Mesenchymal stem cell (in vitro differentiated cells and primary cell): Measurements from ENCODE around the gene AGAP1.

Experiments used
- DNase-seq: peaks from one replicate; pipeline ENCODE4 v3.0.0-alpha.2; 2013
- H2AFZ ChIP-seq: one replicate; pipeline ENCODE4 v1.6.1; 2013; ENCODE audit warnings: low read depth, mild to moderate bottlenecking, control low read depth, inconsistent platforms, low read length, moderate library complexity
- H2AK5ac ChIP-seq: 2 replicates; pipeline ENCODE4 v1.6.1; 2013; ENCODE audit warnings: low read length, moderate library complexity, mild to moderate bottlenecking, inconsistent platforms; ENCODE audit not compliant: severe bottlenecking
- H2BK120ac ChIP-seq: one replicate; pipeline ENCODE4 v1.6.1; 2013; ENCODE audit warnings: low read depth, mild to moderate bottlenecking, inconsistent platforms, low read length, moderate library complexity
- H2BK12ac ChIP-seq, 2 experiments: one replicate each; pipeline ENCODE4 v1.6.1; 2013; ENCODE audit warnings: inconsistent platforms in 2 of 2, low read length in 2 of 2, mild to moderate bottlenecking in 2 of 2, moderate library complexity in 2 of 2, control low read depth in 1 of 2
- H2BK15ac ChIP-seq: one replicate; pipeline ENCODE4 v1.6.1; 2013; ENCODE audit warnings: mild to moderate bottlenecking, low read depth, inconsistent platforms; ENCODE audit not compliant: poor library complexity, severe bottlenecking
- H2BK5ac ChIP-seq: 2 replicates; pipeline ENCODE4 v1.6.1; 2013; ENCODE audit warnings: low read depth, mild to moderate bottlenecking, low read length, control low read depth, inconsistent platforms; ENCODE audit not compliant: poor library complexity, severe bottlenecking
- H3K14ac ChIP-seq, 2 experiments: one replicate each; pipeline ENCODE4 v1.6.1; 2013; ENCODE audit warnings: inconsistent platforms in 2 of 2, low read length in 2 of 2, control low read depth in 1 of 2, mild to moderate bottlenecking in 1 of 2, moderate library complexity in 1 of 2
- H3K18ac ChIP-seq, 2 experiments: one replicate each; pipeline ENCODE4 v1.6.1; 2013; ENCODE audit warnings: inconsistent platforms in 2 of 2, low read length in 2 of 2, control low read depth in 1 of 2, low read depth in 1 of 2, mild to moderate bottlenecking in 1 of 2
- H3K23ac ChIP-seq, 2 experiments: one replicate each; pipeline ENCODE4 v1.6.1; 2013; ENCODE audit warnings: inconsistent platforms in 2 of 2, low read length in 2 of 2, mild to moderate bottlenecking in 2 of 2, moderate library complexity in 2 of 2, control low read depth in 1 of 2
- H3K27ac ChIP-seq: 2 replicates; pipeline ENCODE4 v1.5.1; 2013; ENCODE audit warnings: mild to moderate bottlenecking, moderate library complexity, low read length, control low read depth, inconsistent platforms; ENCODE audit not compliant: poor library complexity, severe bottlenecking
- H3K27me3 ChIP-seq, 2 experiments: 2 replicates each; pipeline versions ENCODE4 v1.6.1 to v1.7.0; 2013; ENCODE audit warnings: low read length in 2 of 2, mild to moderate bottlenecking in 2 of 2, moderate library complexity in 2 of 2, control low read depth in 1 of 2, inconsistent platforms in 1 of 2; ENCODE audit not compliant: control insufficient read depth in 1 of 2, insufficient read depth in 1 of 2
- H3K36me3 ChIP-seq, 2 experiments: 2 replicates each; pipeline versions ENCODE4 v1.6.1 to v1.7.0; 2013; ENCODE audit warnings: low read length in 2 of 2, control low read depth in 1 of 2, inconsistent platforms in 1 of 2, low read depth in 1 of 2, mild to moderate bottlenecking in 1 of 2; ENCODE audit not compliant: insufficient read depth in 2 of 2, control insufficient read depth in 1 of 2
- H3K4ac ChIP-seq, 2 experiments: one replicate each; pipeline ENCODE4 v1.6.1; 2013; ENCODE audit warnings: inconsistent platforms in 2 of 2, low read length in 2 of 2, mild to moderate bottlenecking in 2 of 2, moderate library complexity in 2 of 2, control low read depth in 1 of 2, low read depth in 1 of 2
- H3K4me1 ChIP-seq: 2 replicates; pipeline ENCODE4 v1.6.1; 2013; ENCODE audit warnings: low read depth, low read length, control low read depth; ENCODE audit not compliant: control insufficient read depth, insufficient read depth
- H3K4me2 ChIP-seq: 2 replicates; pipeline ENCODE4 v1.6.1; 2013; ENCODE audit warnings: low read length, mild to moderate bottlenecking, inconsistent platforms; ENCODE audit not compliant: poor library complexity, severe bottlenecking
- H3K4me3 ChIP-seq, 2 experiments: 2 replicates each; pipeline versions ENCODE4 v1.5.1 to v1.7.0; 2013; ENCODE audit warnings: low read length in 2 of 2, mild to moderate bottlenecking in 2 of 2, control low read depth in 1 of 2, low read depth in 1 of 2; ENCODE audit not compliant: insufficient read depth in 1 of 2
- H3K79me1 ChIP-seq: replicated peaks from 2 replicates; pipeline ENCODE4 v1.6.1; 2013; ENCODE audit warnings: mild to moderate bottlenecking, control low read depth, low read length, inconsistent platforms; ENCODE audit not compliant: poor library complexity, severe bottlenecking
- H3K9ac ChIP-seq: 2 replicates; pipeline ENCODE4 v1.7.0; 2013; ENCODE audit warnings: mild to moderate bottlenecking, low read length, moderate library complexity
- H3K9me3 ChIP-seq: 2 replicates; pipeline ENCODE4 v1.7.0; 2013; ENCODE audit warnings: mild to moderate bottlenecking, low read length; ENCODE audit not compliant: control insufficient read depth
- H4K8ac ChIP-seq: one replicate; pipeline ENCODE4 v1.6.1; 2013; ENCODE audit warnings: inconsistent platforms, mild to moderate bottlenecking, low read length, moderate library complexity
- H4K91ac ChIP-seq: one replicate; pipeline ENCODE4 v1.6.1; 2013; ENCODE audit warnings: mild to moderate bottlenecking, low read length, inconsistent platforms
- WGBS: methylation state at CpG from one replicate; pipeline ENCODE4 v1.1.7; 2013; ENCODE audit warnings: mixed read lengths; 5-methylcytosine and 5-hydroxymethylcytosine counted together

Gene AGAP1

GRCh38 chr2:236113425-236113824, 619.6 kb downstream of the AGAP1 start:
- Histone ChIP-seq H3K18ac (no peak overlapping the region), H3K14ac (no peak overlapping the region), H2BK15ac (no peak overlapping the region), H3K4ac (no peak overlapping the region), H4K8ac (peak overlapping the region; percentile 51), H3K9ac (no peak overlapping the region), H3K23ac (no peak overlapping the region), H3K9me3 (no peaks in the 10 kb centered on the region), H3K4me1 (peaks cover 2% of the 10 kb centered on the region), H2BK5ac (no peak overlapping the region), H3K27ac (no peak overlapping the region), H3K36me3 (no peaks in the 10 kb centered on the region), H3K4me3 (no peak overlapping the region), H2BK120ac (no peak overlapping the region), H2AK5ac (no peak overlapping the region), H2BK12ac (no peak overlapping the region), H3K79me1 (peaks cover 2% of the 10 kb centered on the region), H4K91ac (no peak overlapping the region), H3K4me2 (no peak overlapping the region), H3K27me3 (no peaks in the 10 kb centered on the region), H2AFZ (no peak overlapping the region)
- DNase-seq: no peak
- WGBS: 94% methylated on average over 8 of the region's 8 CpGs

- Histone ChIP-seq H3K9me3 (no peaks in the 10 kb centered on the region), H4K8ac (no peak overlapping the region), H3K9ac (no peak overlapping the region), H3K4me2 (no peak overlapping the region), H3K18ac (no peak overlapping the region), H2BK5ac (no peak overlapping the region), H2BK12ac (no peak overlapping the region), H3K36me3 (no peaks in the 10 kb centered on the region), H3K4me3 (no peak overlapping the region), H3K4me1 (no peaks in the 10 kb centered on the region), H4K91ac (no peak overlapping the region), H3K27me3 (no peaks in the 10 kb centered on the region), H3K23ac (no peak overlapping the region), H3K14ac (no peak overlapping the region), H2BK15ac (no peak overlapping the region), H2AFZ (no peak overlapping the region), H3K27ac (no peak overlapping the region), H3K4ac (no peak overlapping the region), H2AK5ac (no peak overlapping the region), H3K79me1 (peaks cover 2% of the 10 kb centered on the region), H2BK120ac (no peak overlapping the region)
- no peak for DNase-seq
- 90% methylated on average over 13 of the region's 13 CpGs for WGBS
Observed at GRCh38 chr2:236113948-236114347, 620.1 kb downstream of the AGAP1 start.

GRCh38 chr2:236114959-236115358, 621.1 kb downstream of the AGAP1 start:
- Histone ChIP-seq H2BK15ac (no peak overlapping the region), H3K4me1 (no peaks in the 10 kb centered on the region), H3K14ac (no peak overlapping the region), H3K9ac (no peak overlapping the region), H3K9me3 (no peaks in the 10 kb centered on the region), H3K18ac (no peak overlapping the region), H3K27ac (no peak overlapping the region), H2BK12ac (no peak overlapping the region), H2AK5ac (no peak overlapping the region), H3K4me3 (no peak overlapping the region), H2BK120ac (no peak overlapping the region), H4K91ac (no peak overlapping the region), H3K79me1 (peaks cover 2% of the 10 kb centered on the region), H3K36me3 (no peaks in the 10 kb centered on the region), H4K8ac (no peak overlapping the region), H3K23ac (no peak overlapping the region), H2BK5ac (no peak overlapping the region), H2AFZ (no peak overlapping the region), H3K4me2 (no peak overlapping the region), H3K27me3 (no peaks in the 10 kb centered on the region), H3K4ac (no peak overlapping the region)
- DNase-seq: no peak
- 93% methylated on average over 15 of the region's 15 CpGs for WGBS

DNA sequence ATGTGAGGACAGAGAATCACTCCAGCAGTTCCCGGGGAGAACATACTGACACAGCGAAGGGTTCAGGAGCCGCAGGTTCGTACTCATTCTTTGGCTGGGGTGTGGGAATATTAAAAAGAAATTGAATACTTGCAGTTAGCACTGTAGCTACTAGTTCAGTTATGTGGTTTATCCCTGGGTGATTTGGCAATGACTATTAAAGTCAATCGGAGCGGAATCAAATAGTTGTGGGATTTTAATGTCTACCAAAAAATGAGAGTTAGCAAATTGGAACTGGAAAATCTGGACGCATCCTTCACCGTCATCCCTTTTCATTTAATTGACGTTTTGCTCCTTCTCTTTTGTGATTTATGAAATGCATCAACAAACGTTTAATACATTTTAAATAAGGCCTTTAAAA, 623.6 kb downstream of the AGAP1 start:
- DNase-seq: no peak
- no peak overlapping the region for H3K4me3 ChIP-seq
- no peaks in the 10 kb centered on the region for H3K9me3 ChIP-seq
- no peak overlapping the region for H2BK12ac ChIP-seq
- peaks cover 5% of the 10 kb centered on the region for H3K4me1 ChIP-seq
- H3K23ac ChIP-seq: no peak overlapping the region
- no peak overlapping the region for H2BK120ac ChIP-seq
- H3K4ac ChIP-seq: no peak overlapping the region
- H2BK5ac ChIP-seq: no peak overlapping the region
- H2BK15ac ChIP-seq: no peak overlapping the region
- no peak overlapping the region for H3K18ac ChIP-seq
- H2AK5ac ChIP-seq: no peak overlapping the region
- no peak overlapping the region for H3K9ac ChIP-seq
- no peaks in the 10 kb centered on the region for H3K27me3 ChIP-seq
- 91% methylated on average over 9 of the region's 10 CpGs for WGBS
- H4K91ac ChIP-seq: no peak overlapping the region
- H3K4me2 ChIP-seq: no peak overlapping the region
- no peak overlapping the region for H3K14ac ChIP-seq
- no peak overlapping the region for H4K8ac ChIP-seq
- H2AFZ ChIP-seq: no peak overlapping the region
- H3K36me3 ChIP-seq: peaks cover 3 to 7% of the 10 kb centered on the region in 2 experiments
- H3K79me1 ChIP-seq: peaks cover 2% of the 10 kb centered on the region
- H3K27ac ChIP-seq: no peak overlapping the region
